Measurements from ENCODE around the gene PSMD6. TPM values are rescaled to one million over a fixed set of nuclear protein-coding genes. Genes with fewer than 3 reads are reported as not detected.
A peak's percentile ranks its signal among the peaks of the same experiment; 100 is the strongest.

PSMD6 gene
- total RNA-seq, 1 donor from 2014 or later: 73.7 TPM

DNA sequence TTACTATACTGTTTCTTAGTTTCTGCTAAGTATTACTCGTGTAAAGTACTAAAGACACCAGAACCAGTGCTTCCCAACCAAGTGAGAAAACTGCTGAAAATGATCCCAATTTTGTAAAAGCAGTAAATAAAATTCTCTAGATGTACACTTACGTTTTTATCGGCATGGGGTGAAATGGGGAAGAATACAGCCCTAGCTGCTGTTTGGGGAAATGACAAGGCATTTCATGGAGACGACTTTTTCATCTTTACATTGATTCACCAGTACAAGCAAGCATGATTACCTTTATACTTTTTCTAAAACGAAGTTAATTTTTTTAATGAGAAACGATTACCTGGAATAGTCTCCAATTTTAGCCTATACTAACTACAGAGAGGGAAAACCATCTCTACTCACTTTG lies 1.4 kb downstream of the PSMD6 start:
- no peak for ATAC-seq
- intact Hi-C loops (cut with DNase I): no loop called here

DNA sequence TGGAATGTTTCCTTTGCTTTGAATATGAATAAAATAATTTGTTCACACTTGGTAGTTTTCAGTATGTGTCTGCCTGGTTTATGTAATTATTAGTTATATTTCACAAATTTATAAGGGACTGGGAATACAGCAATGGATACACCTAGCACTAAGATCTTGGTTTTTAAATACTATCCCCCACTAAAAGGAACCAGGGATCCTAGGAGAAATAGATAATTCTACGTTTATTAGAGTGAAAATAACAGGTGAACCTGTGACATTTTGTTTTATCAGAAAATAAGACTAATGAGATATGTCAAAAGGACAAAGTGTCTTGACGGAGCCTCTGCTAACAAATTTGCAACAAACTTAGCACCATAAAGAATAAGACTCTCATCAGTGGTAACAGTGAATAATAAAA lies 3.4 kb downstream of the PSMD6 start:
- intact Hi-C loops (cut with DNase I): no loop called here
- no peak for DNase-seq (ENCODE audit: missing footprints)
- no peak for ATAC-seq

More for the DNA sequence above, 1.4 kb downstream of the PSMD6 start:
- DNase-seq (ENCODE audit: missing footprints): no peak

DNA sequence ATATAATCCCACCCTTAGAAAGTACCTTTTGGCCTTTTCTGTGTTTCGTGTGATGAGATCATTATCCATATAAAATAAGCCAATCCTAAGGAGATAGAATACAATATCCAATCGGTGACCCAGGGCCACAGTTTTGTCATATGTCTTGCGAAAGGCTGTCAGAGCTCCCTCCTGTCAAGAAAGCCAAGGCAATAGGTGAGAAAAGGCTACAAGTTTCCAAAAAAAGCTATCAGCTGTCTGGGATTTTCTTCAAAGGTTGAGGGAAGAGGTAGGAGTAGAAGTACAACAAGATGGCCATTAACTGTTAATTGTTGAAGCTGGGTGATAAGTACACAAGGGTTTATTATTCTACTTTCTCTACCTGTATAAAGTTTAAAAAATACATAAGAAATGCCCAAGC lies 4.0 kb downstream of the PSMD6 start:
- DNase-seq (ENCODE audit: missing footprints) (no peak), ATAC-seq (no peak)
- intact Hi-C loops (cut with DNase I): no loop called here

DNA sequence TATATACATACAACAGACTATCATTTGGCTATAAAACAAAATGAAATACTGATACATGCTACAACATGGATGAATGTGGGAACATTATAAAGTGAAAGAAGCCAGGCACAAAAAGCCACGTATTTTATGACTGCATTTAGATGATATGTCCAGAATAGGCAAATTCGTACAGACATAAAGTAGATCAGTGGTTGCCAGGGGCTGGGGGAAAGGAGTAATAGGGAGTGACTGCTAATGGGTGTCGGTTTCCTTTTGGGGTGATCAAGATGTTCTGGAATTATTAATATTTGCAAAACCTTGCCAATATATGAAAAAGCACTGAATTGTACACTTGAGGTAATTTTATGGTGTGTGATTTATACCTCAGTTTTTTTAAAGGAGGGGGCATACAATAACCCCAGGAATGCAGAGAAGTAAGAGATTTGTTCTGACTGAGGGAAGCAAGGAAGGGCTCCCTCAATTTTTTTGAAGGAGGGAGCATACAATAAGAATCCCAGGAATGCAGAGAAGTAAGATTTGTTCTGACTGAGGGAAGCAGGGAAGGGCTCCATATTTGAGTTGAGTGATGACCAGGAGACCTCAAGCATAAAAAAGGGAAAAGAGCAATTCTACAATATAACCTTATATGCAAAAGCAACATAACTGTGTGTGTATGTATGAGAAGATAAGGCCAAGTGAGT lies 6.2 kb downstream of the PSMD6 start:
- ATAC-seq (no peak), DNase-seq (ENCODE audit: missing footprints) (no peak)
- intact Hi-C loops (cut with DNase I): no loop called here

DNA sequence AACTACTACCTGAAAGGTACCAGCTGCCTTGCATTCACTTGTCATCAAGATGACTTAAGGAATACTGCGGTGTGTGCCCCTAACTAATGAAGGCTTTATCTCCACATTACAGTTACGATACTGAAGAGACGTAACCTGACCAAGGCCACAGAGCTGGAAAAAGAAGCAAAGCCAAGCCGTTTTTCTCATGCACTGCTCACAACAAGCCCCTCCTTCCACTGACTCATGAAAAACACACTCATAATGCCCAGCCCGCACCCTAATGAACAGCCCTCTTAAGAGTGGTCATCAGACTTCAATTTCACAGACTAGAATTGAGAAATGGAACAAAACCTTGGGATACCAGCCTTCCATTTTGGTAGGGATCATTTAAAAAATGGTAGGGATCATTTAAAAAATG lies 11.6 kb downstream of the PSMD6 start:
- no peak for DNase-seq (ENCODE audit: missing footprints)
- intact Hi-C loops (cut with DNase I): no loop called here
- peak; percentile 45 for ATAC-seq

DNA sequence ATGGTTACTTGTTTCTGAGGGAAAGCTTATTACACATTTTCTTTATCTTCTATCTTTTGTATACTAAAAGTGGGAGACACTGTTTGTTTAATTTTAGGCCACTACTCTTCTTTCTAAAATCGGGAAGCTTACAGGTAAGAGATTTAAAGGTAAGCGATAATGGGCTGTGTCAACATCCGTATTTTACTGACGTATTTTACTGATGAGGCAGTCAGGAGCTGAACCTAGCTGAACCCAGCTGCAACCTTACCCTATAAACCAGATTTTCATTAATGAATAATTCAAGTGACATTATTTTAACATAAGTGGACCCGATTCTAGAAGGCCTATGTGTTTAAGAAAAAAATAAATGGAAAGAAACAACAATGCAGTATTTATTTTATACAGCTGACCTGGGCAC lies 13.1 kb downstream of the PSMD6 start:
- intact Hi-C loops (cut with DNase I): no loop called here
- DNase-seq (ENCODE audit: missing footprints) (no peak), ATAC-seq (no peak)

DNA sequence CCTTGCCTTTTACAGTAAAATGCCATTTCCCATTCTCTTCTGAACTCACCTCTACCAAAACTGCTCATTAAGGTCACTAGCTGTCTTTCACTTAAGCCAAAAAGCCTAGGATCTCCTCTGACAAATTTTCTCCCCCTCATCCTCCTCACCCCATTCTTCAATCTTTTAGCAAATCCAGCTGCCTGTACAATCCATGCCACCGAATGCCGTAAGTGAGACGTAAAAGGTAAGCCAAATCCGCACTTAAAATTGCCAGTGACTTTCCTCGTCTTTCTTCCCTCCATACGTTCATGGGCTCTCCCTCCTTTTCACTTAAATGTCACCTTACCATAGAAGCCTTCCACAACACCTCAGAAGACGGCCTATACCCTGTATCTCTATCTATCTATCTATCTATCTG lies 13.8 kb downstream of the PSMD6 start:
- no peak for ATAC-seq
- intact Hi-C loops (cut with DNase I): no loop called here
- no peak for DNase-seq (ENCODE audit: missing footprints)

DNA sequence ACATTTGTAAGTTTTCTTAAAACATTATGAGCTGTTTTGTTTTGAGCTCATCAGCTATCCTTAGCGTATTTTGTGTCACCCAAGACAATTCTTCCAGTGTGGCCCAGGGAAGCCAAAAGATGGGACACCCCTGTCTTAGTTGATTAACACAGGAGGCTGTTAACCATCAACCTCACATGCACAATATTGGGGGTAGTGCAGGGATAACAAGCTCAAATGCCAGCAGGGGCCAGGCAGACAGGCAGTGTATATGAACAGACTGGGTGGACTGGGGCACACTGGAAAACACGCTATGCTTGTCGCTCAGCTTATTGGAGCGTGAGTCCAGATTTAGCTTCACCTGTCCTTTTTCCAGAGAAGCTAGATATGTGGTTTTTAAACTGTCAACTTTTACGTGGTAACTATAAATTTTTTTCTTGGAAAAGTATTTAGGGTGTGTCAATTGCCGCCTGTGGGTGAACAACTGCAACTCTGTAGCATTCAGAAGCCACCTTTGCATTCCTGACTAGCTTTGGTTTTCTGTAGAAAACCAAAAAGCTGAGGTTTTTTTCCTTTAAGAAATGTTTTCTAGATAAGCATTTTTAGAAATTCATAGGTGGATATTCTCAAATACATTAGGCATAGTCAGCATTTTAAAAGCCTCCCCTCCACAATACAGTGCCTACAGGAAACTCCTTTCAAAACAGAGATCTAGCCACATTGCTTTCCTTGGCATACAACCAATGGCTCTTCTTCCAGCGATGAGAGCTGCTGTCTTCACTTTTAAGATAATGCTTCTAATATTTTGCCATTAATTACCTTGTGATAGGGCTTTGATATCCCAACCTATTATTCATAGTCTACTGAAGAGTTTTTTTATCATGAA lies 14.6 kb downstream of the PSMD6 start:
- DNase-seq (ENCODE audit: missing footprints): no peak
- ATAC-seq: no peak
- intact Hi-C loops (cut with DNase I): no loop called here

DNA sequence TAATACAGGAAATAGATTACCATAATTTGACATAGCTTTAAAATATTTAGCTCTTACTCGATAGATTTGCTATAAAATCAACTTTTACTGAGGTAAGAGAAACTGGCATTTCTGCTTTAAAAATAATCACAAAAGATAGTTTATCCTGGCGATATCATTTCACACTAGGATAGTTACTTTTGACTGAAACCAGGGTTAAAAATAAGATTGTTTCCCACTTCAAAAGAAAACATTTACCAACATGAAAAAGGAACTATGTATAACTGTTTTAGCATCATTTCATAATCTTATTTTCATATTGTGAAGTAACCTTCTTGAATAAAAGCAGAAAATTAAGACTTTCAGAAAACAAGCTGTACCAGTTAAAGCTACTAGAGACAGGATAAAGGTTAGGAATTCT lies 15.3 kb downstream of the PSMD6 start:
- DNase-seq (ENCODE audit: missing footprints): no peak
- ATAC-seq: no peak
- intact Hi-C loops (cut with DNase I): no loop called here

DNA sequence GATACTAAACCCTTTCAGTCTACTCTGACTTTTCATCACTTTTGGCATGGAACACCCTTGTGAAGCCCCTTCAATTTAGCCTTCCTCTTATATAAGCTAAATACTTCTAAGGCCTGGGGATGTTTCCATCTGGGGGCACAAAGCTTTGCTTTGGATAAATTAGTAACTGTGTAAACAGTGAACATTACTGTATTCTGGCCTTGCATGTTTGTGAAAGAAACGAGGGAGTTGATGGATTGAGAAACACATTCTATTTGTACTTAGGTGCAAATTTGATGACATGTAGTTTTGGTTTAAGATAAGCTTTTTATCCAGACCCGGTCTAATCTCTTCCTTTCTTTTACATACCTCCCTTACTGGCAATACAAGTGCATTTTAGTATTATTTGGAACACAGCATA lies 19.7 kb downstream of the PSMD6 start:
- intact Hi-C loops (cut with DNase I): no loop called here
- DNase-seq (ENCODE audit: missing footprints) (no peak), ATAC-seq (no peak)

DNA sequence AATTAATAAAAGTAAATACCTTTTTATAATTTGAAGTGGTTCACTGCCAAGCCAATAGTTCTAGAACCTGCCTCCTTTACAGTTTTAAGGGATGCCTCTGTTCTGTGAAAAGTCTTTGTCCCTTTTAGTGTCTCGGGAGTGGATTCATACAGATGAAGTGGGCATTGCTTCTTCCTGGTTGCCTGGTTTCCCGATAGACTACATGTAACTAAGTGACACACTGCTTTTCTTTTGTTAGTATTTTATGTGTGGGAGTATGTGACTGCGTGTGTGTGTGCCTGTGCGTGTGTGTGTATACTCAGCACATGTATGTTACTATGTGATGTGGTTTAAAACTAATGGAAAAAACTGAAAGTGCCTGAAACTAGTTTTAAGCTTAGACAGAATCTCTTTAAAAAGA lies 21.1 kb downstream of the PSMD6 start:
- intact Hi-C loops (cut with DNase I): no loop called here
- ATAC-seq (no peak), DNase-seq (ENCODE audit: missing footprints) (no peak)

DNA sequence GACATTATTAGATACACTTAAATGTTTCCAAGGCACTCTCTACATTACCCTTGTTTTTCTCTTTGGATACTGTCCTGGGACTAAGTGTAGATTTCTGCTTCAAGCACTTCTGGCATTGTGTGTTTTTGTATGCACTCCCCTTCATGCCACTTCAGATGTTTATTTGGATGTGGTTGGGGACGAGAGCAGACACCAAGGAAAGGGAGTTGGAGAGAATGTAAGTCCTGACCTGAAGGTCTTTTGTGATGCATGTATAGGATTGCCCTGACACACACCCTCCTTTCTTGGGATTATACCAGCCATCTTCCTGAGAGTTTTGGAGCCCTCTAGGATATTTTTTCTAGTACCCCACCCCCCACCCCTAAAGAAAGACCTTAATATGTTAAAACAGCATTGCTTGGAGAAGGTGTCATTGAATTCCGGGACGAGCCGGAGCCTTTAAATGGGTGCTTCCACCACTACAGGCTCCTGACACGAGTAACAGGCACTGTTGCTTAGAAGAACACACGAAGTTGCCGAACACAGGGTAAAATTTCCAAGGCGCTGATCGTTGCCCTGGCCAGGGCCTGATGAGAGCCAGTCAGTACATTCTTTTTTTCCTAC lies 22.7 kb downstream of the PSMD6 start:
- ATAC-seq: no peak
- intact Hi-C loops (cut with DNase I): no loop called here
- DNase-seq (ENCODE audit: missing footprints): no peak

DNA sequence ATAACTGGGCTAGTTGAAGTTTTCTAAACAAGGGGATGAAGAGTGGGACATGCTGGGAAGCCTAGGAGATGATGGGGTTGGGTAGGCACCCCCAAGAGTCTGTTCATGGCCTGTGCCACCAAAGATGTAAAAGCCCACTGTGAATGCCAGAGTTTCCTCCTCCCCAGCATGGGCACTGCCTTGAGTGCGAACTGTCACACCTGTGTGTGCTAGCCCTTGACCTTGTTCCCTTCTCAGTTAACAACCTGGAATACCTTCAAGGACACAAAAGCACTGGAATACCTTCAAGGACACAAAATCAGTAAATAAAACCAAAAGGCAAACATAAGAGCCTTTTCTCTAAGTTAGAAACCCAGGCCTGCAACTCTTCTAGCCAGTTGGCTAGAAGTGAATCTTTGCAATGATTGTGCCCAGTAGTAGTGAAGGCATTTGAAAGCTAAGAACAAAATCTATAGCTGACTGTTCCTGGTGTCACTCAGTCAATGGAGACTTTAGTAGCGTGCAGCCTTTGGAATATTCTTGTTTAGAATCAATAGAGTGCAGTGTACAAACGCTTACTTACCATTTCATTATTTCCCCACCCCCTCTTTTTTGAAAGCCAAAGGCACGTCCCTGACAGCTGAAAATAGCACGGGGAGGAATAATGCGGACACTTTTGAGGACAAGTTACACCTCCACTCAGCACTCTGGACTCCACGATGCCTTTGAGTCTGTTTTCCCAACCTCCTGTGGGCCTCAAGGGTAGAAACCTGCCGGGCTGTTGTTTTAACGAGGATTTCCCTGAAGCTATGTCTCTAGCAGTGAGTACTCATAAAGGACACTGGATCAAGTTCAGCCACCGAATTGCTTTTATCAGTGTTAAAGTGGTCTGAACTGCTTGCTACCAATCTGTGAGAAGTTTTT lies 24.2 kb downstream of the PSMD6 start:
- DNase-seq (ENCODE audit: missing footprints) (no peak), ATAC-seq (peak; percentile 61)
- intact Hi-C loops (cut with DNase I): no loop called here

DNA sequence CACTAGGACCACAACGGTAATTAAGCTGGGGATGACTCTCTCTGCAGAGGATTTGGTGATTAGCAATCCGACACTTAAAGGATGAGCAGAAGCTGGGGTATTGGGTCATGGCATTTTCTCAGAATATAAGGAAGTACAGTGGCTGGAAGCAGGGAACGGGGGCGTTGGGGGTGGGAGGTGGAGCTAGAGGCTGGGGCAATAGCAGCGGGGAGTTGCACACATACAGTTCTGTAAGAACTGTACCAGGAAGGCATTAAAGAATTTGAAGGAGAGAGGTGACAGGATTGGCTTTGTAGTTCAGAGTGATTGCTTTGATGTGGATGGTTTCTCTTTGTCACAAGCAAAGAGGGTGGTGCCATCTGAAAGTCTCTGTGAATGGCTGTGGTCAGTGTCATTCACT lies 28.2 kb downstream of the PSMD6 start:
- DNase-seq (ENCODE audit: missing footprints): no peak
- no peak for ATAC-seq
- intact Hi-C loops (cut with DNase I): no loop called here

DNA sequence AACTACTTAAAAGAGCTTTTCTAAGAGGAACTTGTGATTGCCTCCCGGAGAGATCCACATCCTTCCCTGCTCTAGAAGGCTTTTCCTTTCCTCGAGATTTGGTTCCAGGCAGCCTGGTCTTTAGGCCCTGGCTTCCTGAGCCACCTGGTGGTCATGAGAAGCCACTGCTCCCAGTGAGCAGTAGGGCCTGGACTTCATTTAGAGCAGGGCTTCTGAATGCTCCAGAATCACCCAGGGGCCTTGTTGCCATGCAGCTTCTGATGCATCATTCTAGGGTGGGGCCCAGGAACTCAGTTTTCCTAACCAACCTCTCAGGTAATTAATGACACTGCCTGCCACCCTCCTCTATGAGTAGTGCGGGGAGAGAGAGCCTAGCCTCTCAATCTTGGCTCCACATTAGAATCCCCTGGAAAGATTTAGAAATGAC lies 29.6 kb downstream of the PSMD6 start:
- intact Hi-C loops (cut with DNase I): loop anchor here (2.0 to 5.0 kb wide), 3 partner anchors 33 to 641 kb away; partner anchors contain the start of gene SCAANT1
- peak; percentile 70 for DNase-seq (ENCODE audit: missing footprints)
- peak; percentile 88 for ATAC-seq

DNA sequence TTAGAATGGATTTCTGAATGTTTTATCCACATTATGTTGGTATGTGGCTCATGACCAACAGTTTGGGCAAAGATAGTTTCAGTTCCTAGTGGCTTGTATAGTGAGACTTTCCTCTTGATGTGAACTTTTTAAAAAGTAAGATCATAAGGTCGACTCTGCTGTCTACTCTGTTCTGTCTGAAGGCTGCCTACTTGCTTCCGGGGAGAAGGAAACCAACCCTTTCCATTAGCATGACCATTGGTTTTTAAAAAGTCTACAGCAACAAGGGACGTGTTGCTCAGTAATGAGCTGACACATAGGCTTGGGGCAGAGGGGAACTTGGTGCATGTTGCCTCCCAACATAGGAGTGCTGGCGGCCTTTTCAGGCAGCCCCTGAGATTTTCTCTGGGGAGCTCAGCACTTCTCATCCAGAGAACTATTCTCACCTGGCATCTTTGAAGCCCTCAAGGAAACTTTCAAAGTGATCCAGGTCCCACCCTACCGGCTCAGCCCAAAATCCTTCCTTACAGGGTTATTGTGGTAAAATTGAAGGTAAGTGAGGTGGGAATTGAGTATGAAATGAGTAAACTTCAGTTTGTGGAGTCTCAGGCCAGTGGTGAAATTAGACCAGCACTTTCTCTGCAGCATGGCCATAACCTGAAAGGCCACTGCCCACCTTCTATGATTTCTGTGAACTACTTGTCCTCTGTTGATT lies 30.6 kb downstream of the PSMD6 start:
- intact Hi-C loops (cut with DNase I): loop anchor here (2.0 to 5.0 kb wide), 3 partner anchors 32 to 640 kb away; partner anchors contain the start of gene SCAANT1
- ATAC-seq (no peak), DNase-seq (ENCODE audit: missing footprints) (no peak)

DNA sequence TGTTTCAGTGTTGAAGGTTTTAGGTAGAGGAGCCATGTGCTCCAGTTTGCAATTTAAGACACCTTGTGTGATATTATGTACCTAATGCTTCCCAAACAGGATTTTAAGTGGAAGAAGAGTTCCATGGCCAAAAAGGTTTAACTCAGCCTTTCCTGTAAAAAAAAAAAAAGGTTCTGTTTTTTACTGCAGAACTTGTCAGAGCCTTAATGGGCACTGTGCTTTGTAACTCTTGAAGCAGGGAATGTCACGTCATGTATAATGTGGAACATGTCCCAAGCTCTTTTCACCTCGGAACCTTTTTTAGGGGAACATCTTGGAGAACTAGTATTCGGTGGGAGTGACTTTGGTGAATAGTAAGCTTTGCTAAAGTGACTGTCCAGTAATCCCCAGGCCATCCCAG lies 31.6 kb downstream of the PSMD6 start:
- intact Hi-C loops (cut with DNase I): loop anchor here (2.0 to 5.0 kb wide), 3 partner anchors 31 to 639 kb away; partner anchors contain the start of gene SCAANT1
- ATAC-seq (no peak), DNase-seq (ENCODE audit: missing footprints) (no peak)

DNA sequence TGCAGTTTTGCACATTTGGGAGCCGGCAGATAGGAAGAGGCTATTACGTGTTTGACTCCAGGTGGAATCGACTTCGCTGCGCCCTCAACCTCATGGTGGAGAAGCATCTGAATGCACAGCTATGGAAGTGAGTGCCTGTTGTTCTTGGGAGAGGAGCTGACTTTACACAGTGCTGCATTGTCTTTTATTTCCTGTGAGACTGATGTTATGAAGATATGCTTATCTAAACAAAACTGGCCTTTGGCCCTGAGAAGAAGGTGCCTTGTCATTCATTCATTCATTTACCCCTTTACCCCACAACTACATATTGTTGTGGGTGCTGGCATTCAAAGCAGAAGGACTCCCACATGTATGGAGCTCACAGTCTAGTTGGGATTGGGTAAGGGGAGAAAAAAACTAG lies 32.6 kb downstream of the PSMD6 start:
- DNase-seq (ENCODE audit: missing footprints): no peak
- intact Hi-C loops (cut with DNase I): loop anchor here (5.0 kb wide), 1 partner anchor 638 kb away; no protein-coding TSS in a partner anchor
- ATAC-seq: no peak
